ENCODE data around the gene ICAM1. TPM values are rescaled to one million over a fixed set of nuclear protein-coding genes. Genes with fewer than 3 reads are reported as not detected.

Gene ICAM1
- total and polyA plus RNA-seq, 2 of the 13 experiments (the other 11 are each of a cell fraction or from before 2014, with no cell fraction given): 37.9 to 98.4 TPM

- TF ChIP-seq ARID5B (CRISPR knock-in tag; IDR thresholded peaks at IDR 0.05) (peak; percentile 25; the same call in 1 of the 2 replicates), MAZ (IDR thresholded peaks at IDR 0.05; ENCODE audit: borderline replicate concordance, low read depth, low read length) (no peak), MAZ (CRISPR knock-in tag; IDR thresholded peaks at IDR 0.05; ENCODE audit: low read depth) (0 out of 2 replicates have a peak, but pooled peaks have one; percentile 8), KIAA2018 (CRISPR knock-in tag; IDR thresholded peaks at IDR 0.05; ENCODE audit: borderline replicate concordance) (no peak), ZNF280D (CRISPR knock-in tag; IDR thresholded peaks at IDR 0.05) (0 out of 2 replicates have a peak, but pooled peaks have one; percentile 22), MAX (IDR thresholded peaks at IDR 0.05) (peak; percentile 72), MXD4 (CRISPR knock-in tag; IDR thresholded peaks at IDR 0.05) (peak; percentile 19; the same call in 1 of the 2 replicates), DPF2 (CRISPR knock-in tag; IDR thresholded peaks at IDR 0.05; ENCODE audit: borderline replicate concordance, low read depth) (no peak), ZNF331 (CRISPR knock-in tag; IDR thresholded peaks at IDR 0.05) (no peak), REPIN1 (CRISPR knock-in tag; IDR thresholded peaks at IDR 0.05; ENCODE audit: borderline replicate concordance, low read depth) (no peak)
Measured at GRCh38 chr19:10332158-10332964, 61.4 kb downstream of the ICAM1 start (continued).

Data from HepG2 (cell line).